ENCODE results near the gene SLC47A1. TPM values are rescaled to one million over a fixed set of nuclear protein-coding genes. Genes with fewer than 3 reads are reported as not detected.
A peak's percentile ranks its signal among the peaks of the same experiment; 100 is the strongest.
"Not testable (repeated sequence)": the region's sequence is repeated elsewhere in the genome, so short reads cannot be mapped to it uniquely, and the experiment has no call there.

SLC47A1 gene, protein sequence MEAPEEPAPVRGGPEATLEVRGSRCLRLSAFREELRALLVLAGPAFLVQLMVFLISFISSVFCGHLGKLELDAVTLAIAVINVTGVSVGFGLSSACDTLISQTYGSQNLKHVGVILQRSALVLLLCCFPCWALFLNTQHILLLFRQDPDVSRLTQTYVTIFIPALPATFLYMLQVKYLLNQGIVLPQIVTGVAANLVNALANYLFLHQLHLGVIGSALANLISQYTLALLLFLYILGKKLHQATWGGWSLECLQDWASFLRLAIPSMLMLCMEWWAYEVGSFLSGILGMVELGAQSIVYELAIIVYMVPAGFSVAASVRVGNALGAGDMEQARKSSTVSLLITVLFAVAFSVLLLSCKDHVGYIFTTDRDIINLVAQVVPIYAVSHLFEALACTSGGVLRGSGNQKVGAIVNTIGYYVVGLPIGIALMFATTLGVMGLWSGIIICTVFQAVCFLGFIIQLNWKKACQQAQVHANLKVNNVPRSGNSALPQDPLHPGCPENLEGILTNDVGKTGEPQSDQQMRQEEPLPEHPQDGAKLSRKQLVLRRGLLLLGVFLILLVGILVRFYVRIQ
- total RNA-seq: 2.0 TPM

DNA sequence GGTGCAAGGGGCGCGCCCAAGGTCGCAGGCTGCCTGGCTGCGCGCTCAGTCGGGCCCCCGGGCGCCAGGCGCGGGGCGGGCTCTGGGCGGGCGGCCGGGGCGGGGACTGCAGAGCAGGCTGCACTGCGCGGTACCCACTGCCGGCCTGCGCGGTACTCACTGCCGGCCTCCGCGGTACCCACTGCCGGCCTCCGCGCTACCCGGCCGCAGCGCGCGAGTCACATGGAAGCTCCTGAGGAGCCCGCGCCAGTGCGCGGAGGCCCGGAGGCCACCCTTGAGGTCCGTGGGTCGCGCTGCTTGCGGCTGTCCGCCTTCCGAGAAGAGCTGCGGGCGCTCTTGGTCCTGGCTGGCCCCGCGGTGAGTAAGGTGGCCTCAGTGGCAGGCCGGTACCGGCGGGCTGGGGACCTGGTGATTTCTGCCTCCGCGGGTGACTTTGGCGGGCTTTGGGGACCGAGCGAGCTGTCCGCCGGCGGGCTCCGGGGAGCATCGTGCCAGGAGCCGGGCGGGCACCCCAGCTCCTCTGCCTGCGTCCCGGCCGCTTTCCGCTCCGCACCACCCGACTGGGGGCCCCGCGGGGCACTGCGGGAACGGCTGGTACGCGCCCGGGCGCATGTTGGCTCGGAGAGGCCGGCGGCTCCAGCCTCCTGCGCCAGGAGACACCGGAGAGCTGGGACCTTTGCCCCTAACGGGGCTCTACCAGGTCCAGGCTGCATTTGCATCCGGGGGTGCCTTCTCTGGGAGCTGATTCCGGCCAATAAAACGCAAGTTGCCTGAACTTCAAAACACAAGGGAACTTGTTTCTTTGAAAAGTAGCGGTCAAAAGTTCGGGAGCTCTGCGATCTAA, at the start of gene SLC47A1:
Gene SLC47A1, plus strand, starts transcription at position 137 of the 844 bp plus-strand sequence. Its CDS starts 86 bp downstream, at position 223.
- DNase-seq (ENCODE audit: low spot score): no peak

DNA sequence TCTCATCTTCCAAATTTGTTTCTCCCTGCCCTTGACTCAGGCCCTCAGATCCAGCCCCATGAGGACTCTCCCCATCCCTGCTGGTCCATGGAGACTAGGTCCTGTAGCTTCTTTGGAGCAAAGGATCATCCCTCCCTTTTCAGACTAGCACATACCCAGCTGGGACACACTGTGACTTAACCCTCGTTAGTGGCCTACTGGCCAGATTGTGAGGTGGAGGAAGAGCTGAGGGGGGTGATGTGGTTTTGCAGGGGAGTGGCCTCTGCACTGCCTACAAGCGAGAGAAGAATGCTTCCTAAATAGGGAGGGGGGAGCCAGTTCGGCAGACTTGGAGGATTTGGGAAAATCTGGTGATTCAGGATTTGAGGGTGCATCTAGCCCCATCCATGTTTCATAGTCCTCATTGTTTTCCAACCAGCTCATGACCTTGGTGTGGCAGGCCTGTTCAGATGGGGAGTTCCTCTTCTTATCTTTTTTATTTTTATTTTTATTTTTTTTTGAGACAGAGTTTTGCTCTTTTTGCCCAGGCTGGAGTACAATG, 47.8 kb upstream of the SLC47A1 start:
- DNase-seq (ENCODE audit: low spot score): no peak

DNA sequence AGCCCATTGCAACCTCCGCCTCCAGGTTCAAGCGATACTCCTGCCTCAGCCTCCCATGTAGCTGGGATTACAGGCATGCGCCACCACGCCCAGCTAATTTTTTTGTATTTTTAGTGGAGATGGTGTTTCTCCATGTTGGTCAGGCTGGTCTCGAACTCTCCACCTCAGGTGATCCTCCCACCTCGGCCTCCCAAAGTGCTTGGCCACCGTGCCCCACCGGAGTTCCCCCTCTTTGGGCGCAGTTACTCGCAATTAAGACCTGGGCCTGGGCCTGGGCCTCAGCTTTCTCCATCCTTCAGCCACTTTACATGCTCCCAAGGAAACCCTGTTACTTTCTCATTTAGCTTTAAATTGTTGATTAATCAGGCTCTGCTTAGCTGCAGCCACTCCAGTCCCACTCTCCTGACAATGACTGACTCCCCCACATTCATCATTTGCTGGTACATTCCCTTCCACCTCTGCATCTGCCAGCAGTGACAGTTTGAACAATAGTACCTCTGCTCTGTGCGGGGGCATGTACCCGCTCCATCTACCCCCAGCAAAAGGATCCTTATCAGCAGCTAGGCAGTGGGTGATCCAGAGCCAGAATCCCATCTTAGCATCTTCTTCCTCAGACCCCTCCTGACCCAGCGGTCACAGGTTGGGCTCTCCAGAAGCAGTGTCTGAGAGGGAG, 47.2 kb upstream of the SLC47A1 start:
- no peak for DNase-seq (ENCODE audit: low spot score)

DNA sequence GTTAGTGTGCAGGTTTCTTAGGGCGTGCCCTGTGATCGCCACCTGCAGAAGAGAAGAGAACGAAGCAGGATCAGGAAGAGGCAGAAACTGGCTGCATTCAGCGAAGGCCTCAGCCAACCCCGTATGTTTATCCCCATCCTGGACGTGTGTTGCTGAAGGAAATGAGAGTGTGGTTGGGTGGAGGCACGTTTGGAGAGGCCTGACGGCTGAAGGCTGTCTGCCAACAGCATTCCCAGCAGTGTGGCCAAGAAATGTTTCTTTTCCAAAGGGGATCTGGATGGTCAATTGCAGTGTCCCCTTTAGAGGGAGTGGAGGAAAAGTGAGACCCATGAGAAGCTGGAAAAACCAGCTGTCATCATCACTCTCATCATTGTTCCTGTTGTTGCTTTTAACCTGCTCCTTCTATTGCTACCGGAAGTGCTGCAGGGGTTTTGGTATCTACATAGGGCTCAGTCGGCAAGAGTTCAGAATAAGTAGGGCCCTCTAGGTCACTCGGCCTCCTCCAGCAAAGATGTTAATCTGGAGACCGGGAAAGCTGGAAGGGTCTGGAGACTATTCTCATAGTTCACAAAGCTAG, 46.5 kb upstream of the SLC47A1 start:
- no peak for DNase-seq (ENCODE audit: low spot score)

DNA sequence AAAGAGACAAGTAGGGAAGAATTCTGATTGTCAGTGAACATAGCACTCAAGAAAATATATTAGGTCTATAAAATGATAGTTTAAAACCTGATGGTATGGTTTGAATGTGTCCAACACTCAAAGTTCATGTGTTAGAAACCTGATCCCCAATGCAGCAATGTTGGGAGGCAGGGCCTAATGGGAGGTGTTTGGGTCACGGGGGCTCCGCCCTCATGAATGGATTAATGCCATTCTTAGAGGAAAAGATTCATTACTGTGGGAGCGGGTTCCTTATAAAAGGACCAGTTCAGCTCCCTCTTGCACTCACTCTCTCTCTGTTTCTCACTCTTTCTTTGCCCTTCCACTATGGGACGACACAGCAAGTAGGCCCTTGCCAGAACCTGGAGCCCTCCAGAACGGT, 41.5 kb upstream of the SLC47A1 start:
- no peak for DNase-seq (ENCODE audit: low spot score)

DNA sequence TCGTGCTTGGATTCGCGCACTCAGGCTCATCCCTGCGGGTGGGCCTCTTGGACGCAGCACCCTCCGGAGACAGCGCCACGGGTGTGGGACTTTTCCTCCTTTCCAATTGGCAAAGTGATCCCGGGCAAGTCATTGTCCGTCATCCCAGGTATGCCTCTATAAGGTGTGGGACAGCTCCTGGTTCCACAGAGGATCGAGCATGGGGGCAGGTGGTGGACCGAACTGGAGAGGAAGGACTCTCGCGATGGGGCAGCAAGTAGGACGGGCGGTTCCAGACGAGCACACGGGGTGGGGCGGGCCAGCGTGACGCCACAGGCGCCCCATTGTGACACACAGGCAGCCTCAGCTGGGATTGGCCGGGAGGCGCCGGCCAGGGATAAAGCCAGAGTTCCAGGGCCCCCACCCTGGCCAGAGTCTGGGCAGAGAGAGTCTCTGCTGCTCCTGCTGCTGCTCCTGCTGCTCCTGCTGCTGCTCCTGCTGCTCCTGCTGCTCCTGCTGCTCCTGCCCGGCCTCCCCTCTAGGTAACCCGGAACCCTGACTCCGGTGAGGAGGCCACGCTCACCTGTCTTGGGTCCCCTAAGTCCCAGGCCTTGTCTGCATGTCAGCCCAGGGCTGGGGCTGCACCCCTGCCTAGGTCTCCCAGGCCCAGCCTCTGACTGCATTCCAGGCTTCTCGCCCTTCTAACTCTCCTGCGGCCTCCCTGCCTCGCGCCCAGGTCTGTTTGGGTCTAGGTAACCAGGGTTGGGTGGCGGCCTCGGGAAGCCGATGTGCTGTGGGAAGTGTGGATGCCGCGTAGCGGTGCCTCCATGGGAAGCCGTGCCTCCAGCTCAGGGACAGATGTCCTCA, 38.5 kb upstream of the SLC47A1 start:
- DNase-seq (ENCODE audit: low spot score): no peak

DNA sequence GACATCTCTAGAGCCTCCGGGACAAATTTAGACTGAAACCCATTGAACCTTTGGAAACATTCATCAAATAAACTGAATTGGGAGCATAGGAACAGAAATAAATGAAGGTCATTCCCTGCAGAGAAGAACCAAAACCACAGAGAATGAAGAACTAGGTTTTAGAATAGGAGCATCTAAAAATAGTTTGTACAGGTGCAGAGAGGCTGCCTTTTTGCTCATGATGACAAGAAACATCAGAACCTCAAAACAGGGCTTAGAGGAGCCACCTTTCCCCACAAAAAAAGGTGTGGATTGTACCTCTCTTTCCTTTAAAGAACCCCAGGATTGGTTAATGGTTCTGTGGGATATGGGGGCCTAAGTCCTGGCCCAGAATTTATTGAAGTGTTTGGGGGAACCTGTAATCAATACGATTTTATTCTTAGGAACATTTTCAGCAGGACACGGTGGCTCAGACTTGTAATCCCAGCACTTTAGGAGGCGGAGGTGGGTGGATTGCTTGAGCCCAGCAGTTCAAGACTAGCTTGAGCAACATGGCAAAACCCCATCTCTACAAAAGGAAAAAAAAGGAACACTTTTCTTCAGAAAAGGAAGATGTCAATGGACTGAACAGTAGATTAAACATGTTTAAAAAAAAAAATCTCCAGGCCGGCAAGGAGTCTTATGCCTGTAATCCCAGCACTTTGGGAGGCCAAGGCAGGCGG, 37.7 kb upstream of the SLC47A1 start:
- no peak for DNase-seq (ENCODE audit: low spot score)

DNA sequence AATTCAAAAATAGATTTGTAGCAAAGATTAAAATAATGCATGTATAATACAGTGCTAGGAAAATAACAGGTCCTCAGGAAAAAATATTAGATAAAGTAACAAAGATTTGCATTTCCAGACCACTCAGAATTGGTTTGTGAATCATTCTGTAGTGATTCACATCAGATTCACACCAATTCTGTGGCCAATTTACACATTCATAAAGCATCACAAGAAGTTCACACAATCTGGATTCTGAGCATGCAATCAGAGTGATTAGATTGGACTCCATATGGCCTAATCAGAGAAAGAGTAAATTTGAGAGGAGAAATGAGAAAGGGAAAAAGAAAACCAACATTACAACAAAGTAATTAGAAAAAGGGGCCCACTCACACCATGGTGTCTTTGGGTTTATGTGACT, 36.0 kb upstream of the SLC47A1 start:
- DNase-seq (ENCODE audit: low spot score): no peak

DNA sequence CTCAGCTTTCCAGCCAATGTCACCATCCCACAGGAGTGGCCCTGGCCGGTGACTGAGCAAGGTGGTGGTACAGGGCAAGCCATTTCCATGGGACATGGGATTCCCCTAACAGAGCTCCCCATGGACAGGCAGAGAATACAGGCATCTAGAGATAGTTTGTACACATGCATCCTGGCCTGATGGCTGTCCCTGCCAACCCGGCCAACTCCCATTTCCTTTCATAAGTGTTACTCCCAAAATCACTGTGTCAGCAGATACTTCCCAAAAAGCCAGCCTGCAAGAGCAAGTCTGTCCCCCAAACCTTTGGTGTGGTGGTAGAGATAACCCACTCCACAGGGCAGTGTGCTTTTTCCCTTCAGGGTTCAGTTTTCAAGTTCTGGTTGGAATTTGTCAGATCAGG, 32.4 kb upstream of the SLC47A1 start:
- no peak for DNase-seq (ENCODE audit: low spot score)

DNA sequence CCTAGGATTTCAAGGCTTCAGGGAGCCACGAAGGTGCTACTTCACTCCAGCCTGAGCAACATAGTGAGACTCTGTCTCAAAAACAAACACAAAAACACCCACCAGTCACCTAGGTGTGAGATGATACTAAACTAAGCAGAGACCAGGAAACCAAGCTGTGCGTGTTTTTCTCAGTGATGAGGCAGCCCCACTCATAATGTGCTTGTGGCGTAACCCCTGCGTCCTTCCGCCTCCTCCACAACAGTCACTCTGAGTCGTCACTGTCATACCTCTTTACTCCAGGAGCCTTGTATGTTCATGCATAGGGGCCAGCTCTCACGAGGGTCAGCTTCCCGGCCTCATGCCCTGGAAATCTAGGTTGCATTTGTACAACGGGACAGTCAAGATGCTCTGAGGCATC, 31.1 kb upstream of the SLC47A1 start:
- DNase-seq (ENCODE audit: low spot score): no peak

DNA sequence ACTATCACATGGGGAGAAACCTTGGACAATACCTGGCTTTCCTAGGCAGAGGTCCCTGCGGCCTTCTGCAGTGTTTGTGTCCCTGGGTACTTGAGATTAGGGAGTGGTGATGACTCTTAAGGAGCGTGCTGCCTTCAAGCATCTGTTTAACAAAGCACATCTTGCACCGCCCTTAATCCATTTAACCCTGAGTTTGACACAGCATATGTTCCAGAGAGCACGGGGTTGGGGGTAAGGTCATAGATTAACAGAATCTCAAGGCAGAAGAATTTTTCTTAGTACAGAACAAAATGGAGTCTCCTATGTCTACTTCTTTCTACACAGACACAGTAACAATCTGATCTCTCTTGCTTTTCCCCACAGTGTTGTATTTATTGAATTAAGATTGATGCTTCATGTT, 28.1 kb upstream of the SLC47A1 start:
- not testable (repeated sequence) for DNase-seq (ENCODE audit: low spot score)

DNA sequence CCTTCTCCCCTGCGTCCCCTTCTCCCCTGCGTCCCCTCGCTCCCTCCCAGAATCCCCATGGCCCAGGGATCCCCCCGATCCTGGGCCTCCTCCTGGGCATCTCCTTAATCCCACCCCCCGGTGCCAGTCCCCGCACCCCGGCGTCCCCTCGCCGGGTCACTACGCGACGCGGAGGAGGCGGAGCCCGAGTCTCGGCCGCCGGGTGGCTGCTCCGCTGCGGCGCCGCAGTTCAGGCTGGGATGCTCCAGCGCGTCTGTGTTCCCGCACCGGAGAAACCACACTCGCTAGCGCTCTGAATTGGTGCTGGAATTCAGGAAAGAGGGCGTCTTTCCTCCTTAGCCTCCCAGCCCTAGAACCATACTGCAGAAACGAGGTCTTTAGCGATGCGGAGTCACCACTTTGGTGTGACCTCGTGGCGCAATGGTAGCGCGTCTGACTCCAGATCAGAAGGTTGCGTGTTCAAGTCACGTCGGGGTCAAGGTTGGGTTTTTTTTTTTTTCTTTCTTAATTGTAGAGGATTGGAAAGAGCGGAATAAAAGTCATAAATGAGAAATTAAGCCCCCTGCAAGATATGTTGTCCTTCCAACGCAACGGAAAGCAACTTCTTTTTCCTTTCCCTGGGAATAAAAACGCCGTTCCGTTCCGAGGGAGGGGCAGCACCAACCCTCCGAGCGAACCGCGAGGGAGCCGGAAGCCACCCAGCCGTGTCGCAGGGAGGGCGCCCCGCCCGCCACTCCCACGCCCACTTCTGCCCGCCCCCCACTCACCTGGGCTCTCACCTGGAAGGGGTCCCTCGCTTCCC, 25.7 kb upstream of the SLC47A1 start:
- peak; percentile 92 for DNase-seq (ENCODE audit: low spot score)

DNA sequence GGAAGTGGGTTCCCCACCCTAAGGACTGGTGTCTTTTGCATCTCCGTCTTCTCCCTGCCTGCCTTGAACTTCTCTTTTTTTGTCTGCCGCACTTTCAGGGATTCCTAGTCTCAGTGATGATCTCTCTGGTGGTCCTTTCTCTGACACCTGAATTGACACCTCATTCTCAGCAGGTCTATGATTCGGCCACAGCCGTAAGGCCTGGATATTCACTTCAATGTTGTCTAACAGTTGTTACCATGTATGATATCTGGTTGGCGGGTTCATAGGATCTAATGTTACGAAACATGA, 25.1 kb upstream of the SLC47A1 start:
- DNase-seq (ENCODE audit: low spot score): no peak

DNA sequence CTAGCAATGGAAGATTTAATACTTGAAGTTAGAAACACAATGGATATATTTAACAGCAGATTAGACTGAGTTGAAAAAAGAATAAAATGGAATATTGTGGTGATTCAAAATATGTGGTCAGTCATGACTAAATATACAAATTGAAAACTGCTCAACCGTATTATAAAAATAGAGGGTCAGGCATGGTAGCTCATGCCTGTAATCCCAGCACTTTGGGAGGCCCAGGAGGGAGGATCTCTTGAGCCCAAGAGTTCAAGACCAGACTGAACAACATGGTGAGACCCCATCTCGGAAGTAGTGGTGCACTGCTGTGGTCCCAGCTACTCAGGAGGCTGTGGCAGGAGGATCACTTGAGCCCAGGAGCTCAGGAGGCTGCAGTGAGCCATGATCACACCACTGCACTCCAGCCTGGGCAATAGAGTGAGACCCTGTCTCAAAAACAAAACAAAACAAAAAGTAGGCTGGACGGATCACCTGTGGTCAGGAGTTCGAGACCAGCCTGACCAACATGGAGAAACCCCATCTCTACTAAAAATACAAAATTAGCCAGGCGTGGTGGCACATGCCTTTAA, 24.3 kb upstream of the SLC47A1 start:
- DNase-seq (ENCODE audit: low spot score): not testable (repeated sequence)

DNA sequence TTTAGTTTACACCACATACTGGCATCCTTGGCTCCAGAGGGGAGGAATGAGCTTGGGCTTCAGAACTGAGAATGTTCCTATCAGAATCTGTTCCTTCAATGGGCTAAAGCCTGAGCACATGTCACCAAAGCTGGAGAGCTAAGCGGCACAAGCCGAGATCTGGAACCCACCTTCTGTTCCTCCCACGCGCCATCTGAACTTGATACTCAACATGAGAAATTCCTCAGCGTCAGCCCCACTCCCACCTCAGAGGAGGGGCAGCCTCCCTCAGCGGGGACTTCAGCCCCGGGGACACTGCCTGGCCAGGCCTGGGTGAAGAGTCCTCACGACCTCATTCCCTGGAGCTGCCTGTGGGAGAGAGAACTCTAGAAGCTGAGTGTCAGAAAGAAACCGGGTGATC, 22.8 kb upstream of the SLC47A1 start:
- no peak for DNase-seq (ENCODE audit: low spot score)

DNA sequence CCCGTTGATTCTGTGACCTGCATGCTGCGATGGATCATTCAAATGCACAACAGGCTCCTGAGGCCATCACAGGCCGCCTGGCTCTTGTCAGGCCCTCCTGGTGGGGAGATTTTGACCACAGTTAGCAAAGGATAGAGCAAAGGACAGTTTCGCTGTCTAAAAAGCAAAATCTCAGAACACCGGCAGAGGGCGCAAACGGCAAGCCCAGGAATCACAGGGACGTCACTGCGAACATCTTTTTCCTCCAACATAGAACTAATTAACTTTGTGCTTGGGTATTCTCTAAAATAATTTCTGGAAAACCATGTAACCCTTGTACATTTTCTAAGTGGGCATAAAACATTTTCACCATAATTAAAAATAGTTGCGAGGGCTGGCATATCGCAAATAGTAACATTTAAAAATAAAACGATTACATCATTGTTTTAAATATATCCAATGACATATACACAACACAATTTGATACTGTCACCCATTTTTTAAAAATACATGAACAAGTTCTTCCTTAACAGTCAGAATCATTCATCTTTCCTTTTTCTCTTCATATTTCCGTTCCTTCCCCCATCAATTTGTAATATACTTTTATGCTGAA, 19.7 kb upstream of the SLC47A1 start:
- peak; percentile 67 for DNase-seq (ENCODE audit: low spot score)

DNA sequence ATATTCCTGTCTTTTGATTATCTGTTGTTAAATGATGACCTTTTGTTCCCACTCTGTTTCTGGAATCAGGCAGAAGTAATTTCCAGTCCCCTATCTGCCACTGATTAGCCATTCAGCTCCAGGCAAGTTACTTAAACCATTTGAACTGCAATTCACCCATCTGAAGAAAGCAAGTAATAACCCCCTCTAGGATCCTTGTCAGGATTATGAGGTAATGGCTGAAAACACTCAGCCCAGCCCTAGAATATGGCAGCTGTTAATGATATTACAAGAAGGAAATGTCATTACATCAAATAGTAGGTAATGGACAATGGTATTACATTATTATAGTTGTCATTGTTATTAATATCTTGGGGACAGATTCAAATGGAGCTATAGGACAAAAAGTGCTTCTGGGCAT, 16.0 kb upstream of the SLC47A1 start:
- no peak for DNase-seq (ENCODE audit: low spot score)
